ENCODE data around the gene NEK10. TPM values are rescaled to one million over a fixed set of nuclear protein-coding genes. Genes with fewer than 3 reads are reported as not detected.

NEK10 gene
- total and polyA plus RNA-seq, 2 of the 13 experiments (the other 11 are each of a cell fraction or from before 2014, with no cell fraction given): 2.8 to 14.2 TPM

DNA sequence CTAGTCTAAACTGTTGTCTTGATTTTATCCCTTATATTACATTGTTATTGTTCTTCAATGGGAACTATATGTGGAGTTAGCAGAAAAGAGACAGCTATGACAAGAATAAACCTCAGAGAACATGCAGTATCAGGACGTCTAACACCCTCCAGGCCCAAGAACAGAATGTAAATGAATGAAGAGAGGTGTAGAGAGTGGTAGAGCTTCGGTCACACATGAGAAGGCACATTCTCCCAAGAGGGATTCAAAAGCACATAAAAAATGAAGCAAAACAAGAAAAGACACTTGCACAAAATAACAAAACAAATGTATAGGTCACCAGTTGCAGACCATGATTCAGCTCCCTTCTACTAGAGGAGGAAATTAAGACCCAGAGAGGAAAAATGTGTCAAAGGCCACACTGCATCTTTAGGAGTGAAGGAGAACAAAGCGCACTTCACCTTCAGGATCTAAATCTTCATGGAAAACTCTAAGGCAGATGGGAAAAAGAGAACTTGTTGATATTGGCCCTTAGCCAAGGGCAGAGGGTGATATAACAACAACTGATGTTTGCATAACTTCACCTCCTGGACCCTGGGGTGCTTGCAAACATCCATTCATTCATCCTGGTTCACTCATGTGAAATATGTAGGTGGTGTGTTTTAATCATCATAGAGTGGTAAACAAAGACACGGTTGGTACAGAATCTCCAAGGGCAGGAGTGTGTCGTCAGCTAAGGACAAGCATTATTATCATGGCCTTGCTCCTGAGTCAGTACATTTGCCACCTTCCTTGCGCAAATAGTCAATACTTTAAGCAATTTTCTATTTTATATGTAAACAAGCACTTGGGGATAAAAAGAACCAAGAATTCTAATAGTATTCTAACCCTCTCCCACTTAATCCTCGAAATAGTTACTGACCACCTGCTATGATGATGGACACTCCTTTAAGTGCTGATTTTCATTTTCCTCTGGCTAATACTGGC, 8.8 kb downstream of the NEK10 start (continued):
- TF ChIP-seq SALL1 (CRISPR knock-in tag; IDR thresholded peaks at IDR 0.05) (peak; percentile 100), SKI (IDR thresholded peaks at IDR 0.05; ENCODE audit: partially characterized antibody) (peak; percentile 95), ZNF589 (CRISPR knock-in tag; conservative IDR thresholded peaks at IDR 0.05) (peak; percentile 81; the same call in 1 of the 2 replicates), ZNF616 (CRISPR knock-in tag; IDR thresholded peaks at IDR 0.05; ENCODE audit: low read depth) (no peak), ZNF891 (CRISPR knock-in tag; IDR thresholded peaks at IDR 0.05) (no peak), TEAD2 (CRISPR knock-in tag; IDR thresholded peaks at IDR 0.05) (no peak), TRIM24 (CRISPR knock-in tag; IDR thresholded peaks at IDR 0.05) (peak; percentile 78; the same call in 1 of the 2 replicates), SIX4 (CRISPR knock-in tag; IDR thresholded peaks at IDR 0.05) (peak; percentile 79; the same call in 1 of the 2 replicates), PCBP1 (IDR thresholded peaks at IDR 0.05; ENCODE audit: borderline replicate concordance, low read depth, low read length) (no peak), ZNF724P (CRISPR knock-in tag; IDR thresholded peaks at IDR 0.05; ENCODE audit: borderline replicate concordance) (no peak)
- TF ChIP-seq, protein P1, sequence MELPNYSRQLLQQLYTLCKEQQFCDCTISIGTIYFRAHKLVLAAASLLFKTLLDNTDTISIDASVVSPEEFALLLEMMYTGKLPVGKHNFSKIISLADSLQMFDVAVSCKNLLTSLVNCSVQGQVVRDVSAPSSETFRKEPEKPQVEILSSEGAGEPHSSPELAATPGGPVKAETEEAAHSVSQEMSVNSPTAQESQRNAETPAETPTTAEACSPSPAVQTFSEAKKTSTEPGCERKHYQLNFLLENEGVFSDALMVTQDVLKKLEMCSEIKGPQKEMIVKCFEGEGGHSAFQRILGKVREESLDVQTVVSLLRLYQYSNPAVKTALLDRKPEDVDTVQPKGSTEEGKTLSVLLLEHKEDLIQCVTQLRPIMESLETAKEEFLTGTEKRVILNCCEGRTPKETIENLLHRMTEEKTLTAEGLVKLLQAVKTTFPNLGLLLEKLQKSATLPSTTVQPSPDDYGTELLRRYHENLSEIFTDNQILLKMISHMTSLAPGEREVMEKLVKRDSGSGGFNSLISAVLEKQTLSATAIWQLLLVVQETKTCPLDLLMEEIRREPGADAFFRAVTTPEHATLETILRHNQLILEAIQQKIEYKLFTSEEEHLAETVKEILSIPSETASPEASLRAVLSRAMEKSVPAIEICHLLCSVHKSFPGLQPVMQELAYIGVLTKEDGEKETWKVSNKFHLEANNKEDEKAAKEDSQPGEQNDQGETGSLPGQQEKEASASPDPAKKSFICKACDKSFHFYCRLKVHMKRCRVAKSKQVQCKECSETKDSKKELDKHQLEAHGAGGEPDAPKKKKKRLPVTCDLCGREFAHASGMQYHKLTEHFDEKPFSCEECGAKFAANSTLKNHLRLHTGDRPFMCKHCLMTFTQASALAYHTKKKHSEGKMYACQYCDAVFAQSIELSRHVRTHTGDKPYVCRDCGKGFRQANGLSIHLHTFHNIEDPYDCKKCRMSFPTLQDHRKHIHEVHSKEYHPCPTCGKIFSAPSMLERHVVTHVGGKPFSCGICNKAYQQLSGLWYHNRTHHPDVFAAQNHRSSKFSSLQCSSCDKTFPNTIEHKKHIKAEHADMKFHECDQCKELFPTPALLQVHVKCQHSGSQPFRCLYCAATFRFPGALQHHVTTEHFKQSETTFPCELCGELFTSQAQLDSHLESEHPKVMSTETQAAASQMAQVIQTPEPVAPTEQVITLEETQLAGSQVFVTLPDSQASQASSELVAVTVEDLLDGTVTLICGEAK (IDR thresholded peaks at IDR 0.05): no peak
- TF ChIP-seq, protein P1 (CRISPR knock-in tag; IDR thresholded peaks at IDR 0.05): peak; percentile 60; the same call in 1 of the 2 replicates
- TF ChIP-seq, protein P2, sequence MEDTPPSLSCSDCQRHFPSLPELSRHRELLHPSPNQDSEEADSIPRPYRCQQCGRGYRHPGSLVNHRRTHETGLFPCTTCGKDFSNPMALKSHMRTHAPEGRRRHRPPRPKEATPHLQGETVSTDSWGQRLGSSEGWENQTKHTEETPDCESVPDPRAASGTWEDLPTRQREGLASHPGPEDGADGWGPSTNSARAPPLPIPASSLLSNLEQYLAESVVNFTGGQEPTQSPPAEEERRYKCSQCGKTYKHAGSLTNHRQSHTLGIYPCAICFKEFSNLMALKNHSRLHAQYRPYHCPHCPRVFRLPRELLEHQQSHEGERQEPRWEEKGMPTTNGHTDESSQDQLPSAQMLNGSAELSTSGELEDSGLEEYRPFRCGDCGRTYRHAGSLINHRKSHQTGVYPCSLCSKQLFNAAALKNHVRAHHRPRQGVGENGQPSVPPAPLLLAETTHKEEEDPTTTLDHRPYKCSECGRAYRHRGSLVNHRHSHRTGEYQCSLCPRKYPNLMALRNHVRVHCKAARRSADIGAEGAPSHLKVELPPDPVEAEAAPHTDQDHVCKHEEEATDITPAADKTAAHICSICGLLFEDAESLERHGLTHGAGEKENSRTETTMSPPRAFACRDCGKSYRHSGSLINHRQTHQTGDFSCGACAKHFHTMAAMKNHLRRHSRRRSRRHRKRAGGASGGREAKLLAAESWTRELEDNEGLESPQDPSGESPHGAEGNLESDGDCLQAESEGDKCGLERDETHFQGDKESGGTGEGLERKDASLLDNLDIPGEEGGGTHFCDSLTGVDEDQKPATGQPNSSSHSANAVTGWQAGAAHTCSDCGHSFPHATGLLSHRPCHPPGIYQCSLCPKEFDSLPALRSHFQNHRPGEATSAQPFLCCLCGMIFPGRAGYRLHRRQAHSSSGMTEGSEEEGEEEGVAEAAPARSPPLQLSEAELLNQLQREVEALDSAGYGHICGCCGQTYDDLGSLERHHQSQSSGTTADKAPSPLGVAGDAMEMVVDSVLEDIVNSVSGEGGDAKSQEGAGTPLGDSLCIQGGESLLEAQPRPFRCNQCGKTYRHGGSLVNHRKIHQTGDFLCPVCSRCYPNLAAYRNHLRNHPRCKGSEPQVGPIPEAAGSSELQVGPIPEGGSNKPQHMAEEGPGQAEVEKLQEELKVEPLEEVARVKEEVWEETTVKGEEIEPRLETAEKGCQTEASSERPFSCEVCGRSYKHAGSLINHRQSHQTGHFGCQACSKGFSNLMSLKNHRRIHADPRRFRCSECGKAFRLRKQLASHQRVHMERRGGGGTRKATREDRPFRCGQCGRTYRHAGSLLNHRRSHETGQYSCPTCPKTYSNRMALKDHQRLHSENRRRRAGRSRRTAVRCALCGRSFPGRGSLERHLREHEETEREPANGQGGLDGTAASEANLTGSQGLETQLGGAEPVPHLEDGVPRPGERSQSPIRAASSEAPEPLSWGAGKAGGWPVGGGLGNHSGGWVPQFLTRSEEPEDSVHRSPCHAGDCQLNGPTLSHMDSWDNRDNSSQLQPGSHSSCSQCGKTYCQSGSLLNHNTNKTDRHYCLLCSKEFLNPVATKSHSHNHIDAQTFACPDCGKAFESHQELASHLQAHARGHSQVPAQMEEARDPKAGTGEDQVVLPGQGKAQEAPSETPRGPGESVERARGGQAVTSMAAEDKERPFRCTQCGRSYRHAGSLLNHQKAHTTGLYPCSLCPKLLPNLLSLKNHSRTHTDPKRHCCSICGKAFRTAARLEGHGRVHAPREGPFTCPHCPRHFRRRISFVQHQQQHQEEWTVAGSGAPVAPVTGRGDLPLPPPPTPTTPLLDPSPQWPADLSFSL (CRISPR knock-in tag; IDR thresholded peaks at IDR 0.05): no peak; the same call in 1 of the 2 replicates

All from HepG2 (cell line).